ENCODE measurements around the gene BRD3OS. TPM values are rescaled to one million over a fixed set of nuclear protein-coding genes. Genes with fewer than 3 reads are reported as not detected.
A peak's percentile ranks its signal among the peaks of the same experiment; 100 is the strongest.

Gene BRD3OS
- total and polyA plus RNA-seq, 2 of the 4 experiments (the other 2 are of a cell fraction), result 15.8 to 20.7 TPM

- 0% methylated on average over 2 of the region's 6 CpGs; no CpG with 5 or more reads in 1 of the 2 experiments for WGBS, 2 experiments (ENCODE audit: extremely low coverage in 2 of 2, insufficient read length in 1 of 2)
- in situ Hi-C loops (cut with MboI; ENCODE audit: low sequenced_read_pairs) (no loop called here), intact Hi-C loops (cut with micrococcal nuclease) (no loop called here), dilution Hi-C loops (cut with HindIII; ENCODE audit: low sequenced_read_pairs, unreplicated experiment) (loop anchor here (25.0 kb wide), 1 partner anchor 220 kb away; no protein-coding TSS in a partner anchor)
- H2BK120ac ChIP-seq (ENCODE audit: low read depth, low read length), result no peak overlapping the region
- TF ChIP-seq BHLHE40 (IDR thresholded peaks at IDR 0.05; ENCODE audit: low read depth, low read length), result no peak
- TF ChIP-seq, protein P1, sequence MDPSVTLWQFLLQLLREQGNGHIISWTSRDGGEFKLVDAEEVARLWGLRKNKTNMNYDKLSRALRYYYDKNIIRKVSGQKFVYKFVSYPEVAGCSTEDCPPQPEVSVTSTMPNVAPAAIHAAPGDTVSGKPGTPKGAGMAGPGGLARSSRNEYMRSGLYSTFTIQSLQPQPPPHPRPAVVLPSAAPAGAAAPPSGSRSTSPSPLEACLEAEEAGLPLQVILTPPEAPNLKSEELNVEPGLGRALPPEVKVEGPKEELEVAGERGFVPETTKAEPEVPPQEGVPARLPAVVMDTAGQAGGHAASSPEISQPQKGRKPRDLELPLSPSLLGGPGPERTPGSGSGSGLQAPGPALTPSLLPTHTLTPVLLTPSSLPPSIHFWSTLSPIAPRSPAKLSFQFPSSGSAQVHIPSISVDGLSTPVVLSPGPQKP (IDR thresholded peaks at IDR 0.05; ENCODE audit: borderline replicate concordance, low read depth, low read length), result no peak
- TF ChIP-seq MXI1 (IDR thresholded peaks at IDR 0.05; ENCODE audit: borderline replicate concordance, low read depth, low read length), result no peak
- TF ChIP-seq FOS (IDR thresholded peaks at IDR 0.05; ENCODE audit: low read depth, low read length), result no peak
- TF ChIP-seq NFE2L2 (IDR thresholded peaks at IDR 0.05; ENCODE audit: low read depth, low read length), result no peak
- no peak for TF ChIP-seq CEBPB (IDR thresholded peaks at IDR 0.05; ENCODE audit: low read depth, low read length)
- no peak for TF ChIP-seq USF2 (IDR thresholded peaks at IDR 0.05; ENCODE audit: low read depth, low read length)
- TF ChIP-seq RAD21 (IDR thresholded peaks at IDR 0.05; ENCODE audit: low read length), result no peak
- no peak for TF ChIP-seq RFX5 (IDR thresholded peaks at IDR 0.05; ENCODE audit: low read depth, low read length)
- TF ChIP-seq RCOR1 (IDR thresholded peaks at IDR 0.05; ENCODE audit: insufficient replicate concordance, low read length), result no peak
- TF ChIP-seq POLR2A (IDR thresholded peaks at IDR 0.05; ENCODE audit: low read depth, low read length), result no peak
- no peak for TF ChIP-seq CHD1 (IDR thresholded peaks at IDR 0.05; ENCODE audit: low read depth, low read length)
- no peak for TF ChIP-seq MAFK (IDR thresholded peaks at IDR 0.05; ENCODE audit: low read depth, low read length)
- TF ChIP-seq SMC3 (IDR thresholded peaks at IDR 0.05; ENCODE audit: low read depth, low read length), result no peak
- TF ChIP-seq MAZ (IDR thresholded peaks at IDR 0.05; ENCODE audit: borderline replicate concordance, low read depth, low read length), result no peak
- H3K9me3 ChIP-seq (ENCODE audit: control insufficient read depth, insufficient read depth, low read length), result peaks cover 2% of the 10 kb centered on the region; the same call in 1 of the 2 replicates
- H2BK20ac ChIP-seq (ENCODE audit: low read depth, low read length), result no peak overlapping the region
- no peak overlapping the region for H3K56ac ChIP-seq (ENCODE audit: extremely low read depth, insufficient read depth, low read length)
- H2BK5ac ChIP-seq (ENCODE audit: low read depth, low read length, poor library complexity, severe bottlenecking), result no peak overlapping the region
- no peak for DNase-seq
- ATAC-seq (ENCODE audit: low read depth), result no peak
- H3K23ac ChIP-seq (ENCODE audit: low read depth, low read length), result no peak overlapping the region
- BruUV-seq (replicated peaks), result no TSS peak
- no peak overlapping the region for H2BK15ac ChIP-seq (ENCODE audit: low read depth, low read length)
- H4K8ac ChIP-seq (ENCODE audit: low read depth in 2 of 2, low read length in 2 of 2), result no peak overlapping the region
- H3K14ac ChIP-seq (replicated peaks; ENCODE audit: low read depth, low read length), result no peak overlapping the region
- no peaks in the 10 kb centered on the region for H3K36me3 ChIP-seq (ENCODE audit: control insufficient read depth, insufficient read depth, low read length)
- H3K4me1 ChIP-seq (ENCODE audit: control insufficient read depth, insufficient read depth, low read length), result no peaks in the 10 kb centered on the region; the same call in 1 of the 2 replicates
- H3K27ac ChIP-seq (ENCODE audit: insufficient read depth, low read length), result no peak overlapping the region
- H3K4me3 ChIP-seq (ENCODE audit: insufficient read depth, low read depth, low read length), result no peak overlapping the region
- no peak overlapping the region for H3K4me2 ChIP-seq (ENCODE audit: low read depth, low read length)
- no peak overlapping the region for H2AK9ac ChIP-seq (replicated peaks; ENCODE audit: low read depth, low read length, poor library complexity)
- POLR2A ChIA-PET (ENCODE audit: unreplicated experiment), result no interaction called here
- H2AFZ ChIP-seq (replicated peaks; ENCODE audit: low read length, poor library complexity), result peak overlapping the region; percentile 37
- H4K5ac ChIP-seq (ENCODE audit: low read depth, low read length), result no peak overlapping the region
- no peak overlapping the region for H4K91ac ChIP-seq (ENCODE audit: insufficient read depth, low read depth, low read length)
- no peaks in the 10 kb centered on the region for H4K20me1 ChIP-seq (ENCODE audit: insufficient read depth, low read length)
- no peak overlapping the region for H3K9ac ChIP-seq (ENCODE audit: low read depth, low read length)
- no peak overlapping the region for H3K4ac ChIP-seq (ENCODE audit: low read depth, low read length)
- H3K79me1 ChIP-seq (ENCODE audit: low read depth in 1 of 2, low read length in 2 of 2), result no peaks in the 10 kb centered on the region
- peaks cover 5% of the 10 kb centered on the region; the same call in 1 of the 2 replicates for H3K27me3 ChIP-seq (ENCODE audit: control insufficient read depth, insufficient read depth, low read length)
- no peaks in the 10 kb centered on the region; the same call in 1 of the 2 replicates for H3K9me1 ChIP-seq (ENCODE audit: insufficient read depth, low read length)
- no peak overlapping the region for H2AK5ac ChIP-seq (ENCODE audit: low read depth, low read length)
- CTCF ChIA-PET, result no interaction called here
- H3K18ac ChIP-seq (ENCODE audit: low read depth, low read length), result no peak overlapping the region
Observed at GRCh38 chr9:134007150-134007549, 18.1 kb upstream of the BRD3OS start.
